ENCODE data around the gene ERICH6.

DNA sequence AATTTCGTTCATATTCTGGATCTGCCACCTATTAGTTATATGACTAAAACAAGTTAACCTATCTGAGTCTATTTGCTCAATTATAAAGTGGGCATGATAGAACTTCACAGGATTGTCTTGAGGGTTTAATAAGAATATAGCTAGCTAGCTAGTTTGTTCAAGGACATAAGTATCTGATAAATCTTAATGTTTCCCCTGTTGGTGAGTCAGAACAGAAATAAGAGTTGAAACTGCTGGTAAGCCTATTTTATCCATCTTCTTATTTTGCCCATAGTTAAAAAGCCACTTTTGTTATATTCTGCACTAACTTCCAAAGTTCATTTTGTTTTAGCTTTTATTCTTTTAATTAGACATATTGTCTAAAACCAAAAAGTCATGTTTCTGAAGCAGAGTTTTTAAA, 91.2 kb downstream of the ERICH6 start:
- no peak for TF ChIP-seq CTCF (IDR thresholded peaks at IDR 0.05; ENCODE audit: insufficient read depth, low read length, poor library complexity, severe bottlenecking)
- no peak for TF ChIP-seq EZH2phosphoT487 (conservative IDR thresholded peaks at IDR 0.05; ENCODE audit: low read length)

Data from SU-DHL-6 (cell line).